Esophagus squamous epithelium (tissue), 4 donors: ENCODE data around the gene HYOU1.

Experiments used
- CTCF ChIP-seq, 6 experiments: fragments of 450-650 bp in 4 of 6; fragments of 200-600 bp in 2 of 6; sonication (generic) in 2 of 6; IDR thresholded peaks; one replicate each; pipeline ENCODE4 v1.5.1; 2016 to 2019; ENCODE audit warnings: antibody characterized with exemption in 6 of 6, mild to moderate bottlenecking in 4 of 6, moderate library complexity in 4 of 6
- POLR2A ChIP-seq, 4 donors: fragments of 450-650 bp; IDR thresholded peaks; one replicate each; pipeline ENCODE4 v1.6.1; 2017; ENCODE audit warnings: antibody characterized with exemption in 4 of 4, mild to moderate bottlenecking in 4 of 4, moderate library complexity in 3 of 4

DNA sequence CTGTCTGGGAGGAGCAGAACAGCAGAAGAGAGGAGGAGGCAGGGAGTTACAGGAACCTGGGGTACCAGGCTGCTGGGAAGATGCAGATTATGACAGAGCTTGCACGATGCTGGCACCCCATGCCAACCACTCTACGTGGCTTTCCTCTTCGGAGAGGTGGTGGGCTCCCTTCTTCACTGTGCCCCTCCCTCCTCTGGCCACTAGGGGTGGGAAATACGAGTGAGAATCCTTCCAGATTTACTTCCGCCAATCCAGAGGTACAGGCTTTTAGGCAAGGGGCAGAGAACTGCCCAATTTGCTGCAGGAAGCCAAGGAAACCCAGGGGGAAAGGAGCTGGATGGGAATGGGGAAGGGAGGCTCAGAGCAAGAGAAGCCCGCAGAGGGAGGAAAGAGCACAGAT lies 12.3 kb downstream of the HYOU1 start:
- no peak for TF ChIP-seq POLR2A (IDR thresholded peaks at IDR 0.05)
- no peak for TF ChIP-seq CTCF (IDR thresholded peaks at IDR 0.05)
